IPS-NIHi7 (cell line): Measurements from ENCODE around the gene MID1IP1.

Experiments used
- DNase-seq: peaks from one replicate; pipeline ENCODE4 v3.0.0; 2012; ENCODE audit warnings: mixed read lengths; ENCODE audit errors: extremely low spot score

Gene MID1IP1

DNA sequence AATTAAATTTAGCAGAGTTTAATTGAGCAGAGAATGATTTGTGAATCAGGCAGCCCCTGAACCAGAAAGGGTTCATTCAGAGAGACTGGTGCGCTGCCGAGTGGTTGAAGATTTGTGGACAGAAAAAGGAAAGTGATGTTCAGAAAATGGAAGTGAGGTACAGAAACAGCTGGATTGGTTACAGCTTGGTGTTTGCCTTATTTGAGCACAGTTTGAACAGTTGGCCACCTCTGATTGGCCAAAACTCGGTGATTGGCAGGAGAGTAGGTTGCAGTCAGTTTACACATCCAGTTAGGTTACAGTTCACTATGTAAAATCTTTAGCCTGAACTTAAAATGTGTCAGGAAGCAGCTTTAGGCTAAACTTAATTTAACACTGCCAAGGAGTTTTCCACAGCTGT lies 14.9 kb downstream of the MID1IP1 start:
- DNase-seq: no peak

DNA sequence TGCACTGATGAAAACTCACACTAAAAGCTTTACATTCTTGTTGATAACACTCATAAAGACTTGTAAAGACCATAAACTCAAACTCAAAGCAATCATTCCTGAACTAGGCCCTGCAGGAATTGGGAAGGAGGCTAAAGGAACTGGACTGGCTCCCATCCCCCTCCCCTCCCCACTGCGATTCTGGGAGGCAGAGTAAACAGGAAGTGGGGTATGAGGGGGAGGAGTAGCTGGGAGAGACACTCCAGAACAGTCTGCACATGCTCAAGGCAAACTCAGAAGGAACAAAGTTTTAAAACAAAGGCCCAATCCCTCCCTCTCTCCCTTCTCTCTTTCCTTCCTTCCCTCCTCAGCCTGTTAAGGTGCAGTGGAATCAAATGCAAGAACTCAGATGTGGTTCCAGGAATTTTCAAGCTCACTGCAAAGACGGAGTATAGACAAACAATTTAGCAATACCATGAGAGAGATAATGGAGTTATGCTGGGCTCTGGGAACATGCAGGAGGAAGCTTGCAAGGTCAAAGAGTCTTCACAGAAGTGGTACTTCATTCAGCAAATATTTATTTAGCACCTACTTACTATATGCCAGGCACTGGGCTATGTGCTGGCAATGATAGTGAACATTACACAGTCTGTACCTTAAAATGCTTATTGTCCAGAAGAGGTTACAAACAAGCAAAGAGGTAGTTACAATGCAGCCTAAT lies 15.9 kb downstream of the MID1IP1 start:
- DNase-seq: peak; percentile 64

GRCh38 chrX:38819163-38819562 lies 17.9 kb downstream of the MID1IP1 start:
- no peak for DNase-seq

DNA sequence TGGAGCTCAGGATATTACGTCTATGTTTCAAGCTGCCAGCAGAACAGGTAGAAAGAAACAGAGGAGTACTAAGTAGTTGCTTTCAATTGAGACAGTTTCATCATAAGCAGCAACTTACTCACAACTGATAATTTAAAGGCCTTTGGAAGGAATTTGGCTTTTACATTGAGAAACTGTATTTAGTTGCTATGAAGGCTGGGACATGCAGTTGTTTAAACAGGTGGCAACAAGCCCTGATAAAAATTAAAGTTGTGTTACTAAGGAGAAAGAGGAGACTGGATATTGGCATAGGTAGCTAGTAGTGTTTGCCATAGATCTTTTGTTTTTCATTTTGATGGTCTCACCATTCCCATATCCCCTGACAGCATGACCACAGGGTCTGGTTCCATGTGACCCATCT lies 18.4 kb downstream of the MID1IP1 start:
- DNase-seq: no peak

GRCh38 chrX:38820751-38821150 lies 19.5 kb downstream of the MID1IP1 start:
- no peak for DNase-seq

GRCh38 chrX:38824176-38824575 lies 22.9 kb downstream of the MID1IP1 start:
- DNase-seq: no peak

- no peak for DNase-seq
Observed at GRCh38 chrX:38831949-38832348, 30.7 kb downstream of the MID1IP1 start.

- no peak for DNase-seq
Observed at GRCh38 chrX:38837389-38837788, 36.1 kb downstream of the MID1IP1 start.

DNA sequence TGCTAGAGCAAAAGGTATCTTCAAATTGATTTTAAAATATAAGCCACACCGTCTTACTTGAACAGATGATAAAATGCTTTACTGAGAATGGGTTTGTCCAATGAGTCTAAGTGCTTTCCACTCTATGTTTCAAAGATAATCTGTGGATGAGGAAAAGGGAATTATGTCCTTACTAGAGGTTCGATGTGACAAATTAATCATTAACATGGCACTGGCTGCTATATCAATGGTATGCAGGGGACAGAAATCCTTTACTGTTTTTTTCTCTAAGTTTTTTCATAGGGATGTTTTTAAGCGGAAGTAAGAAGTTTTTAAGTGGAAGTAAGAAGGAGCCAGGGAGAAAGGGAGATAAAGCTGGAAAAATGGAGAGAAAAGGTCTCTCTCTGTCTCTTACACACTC lies 38.0 kb downstream of the MID1IP1 start:
- no peak for DNase-seq

DNA sequence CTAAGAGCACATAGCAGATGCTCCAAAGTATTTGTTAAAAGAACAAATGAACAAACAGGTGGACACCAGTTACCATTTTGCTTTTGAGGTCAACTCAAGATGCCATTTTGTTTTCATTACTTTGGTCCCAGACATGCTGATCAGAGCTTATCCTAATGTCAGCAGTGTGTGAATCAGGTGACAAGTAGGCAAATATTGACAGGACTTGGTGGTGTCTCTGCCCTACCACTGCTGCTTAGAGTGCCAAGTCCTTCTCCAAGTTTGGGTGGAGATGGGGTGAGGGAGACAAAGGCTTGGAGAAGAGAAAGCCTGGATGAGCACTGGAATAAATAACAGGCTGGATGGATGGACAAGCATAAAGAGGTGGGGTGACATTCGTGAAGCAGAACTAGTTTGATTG lies 38.7 kb downstream of the MID1IP1 start:
- DNase-seq: no peak

- no peak for DNase-seq
Observed at GRCh38 chrX:38841750-38842149, 40.5 kb downstream of the MID1IP1 start.

DNA sequence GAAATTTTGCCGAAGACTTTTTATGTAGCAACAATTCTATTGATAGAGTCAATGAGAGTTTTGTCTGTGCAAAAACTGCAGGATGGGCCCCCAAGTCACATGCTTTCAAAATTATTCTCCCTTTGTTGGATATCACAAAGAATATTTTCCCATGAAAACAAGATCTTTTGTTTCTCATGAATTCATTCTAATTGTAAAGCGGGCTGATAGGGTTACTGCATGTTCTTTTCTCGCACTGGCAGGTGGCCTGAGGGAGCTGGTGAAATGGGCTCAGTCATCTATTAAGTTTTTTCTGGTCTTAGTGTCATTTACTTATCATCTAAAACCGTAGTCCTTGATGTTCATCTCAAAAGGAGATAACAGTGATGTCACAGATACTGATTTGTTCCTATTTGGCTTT lies 44.2 kb downstream of the MID1IP1 start:
- DNase-seq: no peak

DNA sequence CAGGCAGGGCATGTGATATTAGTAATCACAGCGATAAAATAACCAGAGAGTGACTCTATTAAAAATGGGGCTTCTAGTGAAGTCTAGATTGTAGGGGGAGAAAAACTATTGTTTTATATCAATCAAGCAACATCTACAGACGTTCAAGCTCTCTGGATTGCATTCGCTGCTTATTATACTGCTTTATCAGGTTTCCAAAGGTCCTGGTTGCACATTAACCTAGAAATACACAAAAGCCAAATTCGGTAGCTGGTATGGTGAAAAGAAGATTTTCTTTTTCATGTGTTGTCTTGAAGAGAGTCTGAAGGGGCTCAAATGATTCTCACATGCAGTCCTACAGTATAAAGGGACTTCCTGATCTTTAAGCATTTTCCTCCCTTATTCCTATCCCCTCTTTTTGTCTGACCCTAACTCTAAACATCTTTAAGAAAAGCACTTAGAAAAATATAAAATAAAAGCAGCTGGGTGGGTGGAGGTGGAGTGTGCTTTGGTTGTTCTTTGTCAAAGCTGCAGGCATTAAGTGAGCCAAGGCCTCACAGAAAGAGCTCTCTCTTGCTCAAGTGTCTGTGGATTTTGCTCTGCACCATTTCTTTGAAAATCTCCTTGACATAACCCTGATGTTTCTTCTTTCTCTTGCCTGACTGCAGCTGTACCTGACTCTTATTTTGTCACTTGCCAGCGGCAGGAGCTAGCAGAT lies 46.1 kb downstream of the MID1IP1 start:
- DNase-seq: no peak

- DNase-seq: no peak
Observed at GRCh38 chrX:38847903-38848230, 46.6 kb downstream of the MID1IP1 start.

- no peak for DNase-seq
Observed at GRCh38 chrX:38848671-38849455, 47.6 kb downstream of the MID1IP1 start.

GRCh38 chrX:38850807-38851544 lies 49.7 kb downstream of the MID1IP1 start:
- no peak for DNase-seq

DNA sequence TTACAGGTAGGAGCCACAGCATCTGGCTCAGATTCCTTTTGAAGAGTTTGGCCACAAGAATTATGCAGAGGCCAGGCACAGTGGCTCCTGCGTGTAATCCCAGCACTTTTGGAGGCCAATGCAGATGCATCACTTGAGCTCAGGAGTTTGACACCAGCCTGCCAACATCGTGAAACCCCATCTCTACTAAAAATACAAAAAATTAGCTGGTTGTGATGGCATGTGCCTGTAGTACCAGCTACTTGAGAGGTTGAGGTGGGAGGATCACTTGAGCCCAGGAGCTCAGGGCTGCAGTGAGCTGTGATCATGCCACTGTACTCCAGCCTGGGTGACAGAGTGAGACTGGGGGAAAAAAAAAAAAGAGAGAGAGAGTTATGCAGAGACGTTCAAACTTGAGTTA lies 53.0 kb downstream of the MID1IP1 start:
- DNase-seq: no peak
